Measurements from ENCODE around the gene IL36B. TPM values are rescaled to one million over a fixed set of nuclear protein-coding genes. Genes with fewer than 3 reads are reported as not detected.

The IL36B gene
- not detected in 2 replicates for total RNA-seq

DNA sequence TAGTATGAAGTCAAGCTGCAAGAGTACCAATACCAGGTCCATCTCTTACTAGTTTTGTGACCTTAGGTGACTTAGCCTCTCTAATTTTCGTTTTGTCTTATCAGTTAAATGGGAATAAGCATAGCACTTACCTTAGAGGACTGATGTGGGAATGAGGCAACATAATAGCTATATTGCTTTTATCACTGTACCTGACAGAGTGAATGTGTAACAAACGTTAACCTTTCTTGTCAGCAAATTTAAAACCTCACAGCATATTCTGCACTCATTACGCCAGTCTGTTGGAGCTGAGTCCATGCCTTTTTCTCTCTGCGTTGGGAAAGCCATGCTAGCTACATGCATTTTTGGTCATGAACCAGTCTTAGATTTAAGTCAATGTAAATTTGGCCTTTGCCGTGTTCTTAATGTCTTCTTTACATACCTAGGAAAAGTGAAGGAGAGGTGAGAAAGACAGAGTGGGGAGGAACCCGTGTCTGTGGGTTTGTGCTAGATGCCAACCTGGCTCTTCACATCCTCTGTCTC lies at the start of gene IL36B:
IL36B (minus strand) TSS at position 472 of the 522 bp plus-strand sequence.

DNA sequence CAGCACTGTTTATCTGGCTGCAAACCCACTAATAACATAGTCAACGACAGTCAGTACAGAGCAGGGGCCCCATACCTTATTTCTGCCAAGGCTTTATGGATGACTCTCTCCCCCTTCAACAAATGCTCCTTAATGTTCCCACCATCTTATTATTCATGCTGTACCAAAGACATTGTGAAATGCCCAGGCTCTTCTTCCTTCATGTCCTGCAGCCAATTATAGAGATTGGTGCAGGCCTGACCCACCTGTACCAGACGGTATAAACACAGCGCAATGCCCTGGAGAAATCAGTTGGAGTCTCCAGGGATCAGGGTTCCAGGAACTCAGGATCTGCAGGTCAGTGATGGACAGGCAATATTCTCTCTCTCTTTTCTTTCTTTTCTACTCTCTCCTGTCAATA lies 15.0 kb upstream of the IL36B start, which contains the start of gene IL1F10:
IL1F10 (plus strand) TSS at position 290 of the 400 bp plus-strand sequence. CDS start 4,769 bp downstream, outside the sequence.

DNA sequence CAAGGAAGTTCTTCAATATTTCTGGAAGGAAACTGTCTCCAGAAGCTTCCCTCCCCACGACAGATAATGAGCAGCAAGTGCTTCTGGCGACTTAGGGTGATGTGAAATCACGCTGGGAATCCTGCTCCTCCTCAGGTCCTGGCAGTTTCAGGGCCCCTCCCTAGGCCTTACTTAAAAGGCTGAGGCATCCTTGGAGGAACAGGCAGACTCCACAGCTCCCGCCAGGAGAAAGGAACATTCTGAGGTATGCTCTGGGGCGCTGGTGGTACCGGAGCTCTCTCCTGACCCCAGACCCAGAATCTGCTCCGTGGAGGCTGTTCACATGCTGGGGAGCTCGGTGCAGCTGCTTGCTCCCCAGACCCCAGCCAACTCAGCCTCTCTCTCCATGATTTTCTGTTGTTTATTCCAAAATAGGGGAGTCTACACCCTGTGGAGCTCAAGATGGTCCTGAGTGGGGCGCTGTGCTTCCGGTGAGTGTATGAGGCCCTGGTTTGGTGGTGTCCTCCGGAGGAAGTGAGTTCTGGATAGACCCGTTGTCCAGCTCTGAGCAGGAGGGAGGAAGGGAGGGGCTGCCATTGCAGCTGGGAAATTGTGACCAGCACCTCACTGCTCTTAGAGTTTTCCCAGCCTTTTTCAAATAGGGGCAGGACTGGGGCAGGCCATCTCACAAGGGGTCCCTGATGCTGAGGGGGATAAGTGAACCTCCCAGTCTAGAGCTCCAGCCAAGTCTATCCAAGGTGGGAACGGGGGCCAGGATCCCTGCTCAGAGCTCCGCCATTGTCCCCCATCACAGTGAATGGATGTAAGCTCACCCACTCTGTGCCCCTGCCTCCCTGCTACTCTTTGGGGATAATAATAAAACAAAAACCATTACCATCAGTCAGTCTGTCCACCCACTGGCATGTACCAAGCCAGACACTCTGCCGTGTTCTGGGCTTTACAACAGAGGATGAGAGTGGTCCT lies 6.6 kb upstream of the IL36B start, which contains the start of gene IL36RN:
IL36RN (plus strand) TSS at position 201 of the 963 bp plus-strand sequence; CDS start at position 442, 241 bp downstream.

DNA sequence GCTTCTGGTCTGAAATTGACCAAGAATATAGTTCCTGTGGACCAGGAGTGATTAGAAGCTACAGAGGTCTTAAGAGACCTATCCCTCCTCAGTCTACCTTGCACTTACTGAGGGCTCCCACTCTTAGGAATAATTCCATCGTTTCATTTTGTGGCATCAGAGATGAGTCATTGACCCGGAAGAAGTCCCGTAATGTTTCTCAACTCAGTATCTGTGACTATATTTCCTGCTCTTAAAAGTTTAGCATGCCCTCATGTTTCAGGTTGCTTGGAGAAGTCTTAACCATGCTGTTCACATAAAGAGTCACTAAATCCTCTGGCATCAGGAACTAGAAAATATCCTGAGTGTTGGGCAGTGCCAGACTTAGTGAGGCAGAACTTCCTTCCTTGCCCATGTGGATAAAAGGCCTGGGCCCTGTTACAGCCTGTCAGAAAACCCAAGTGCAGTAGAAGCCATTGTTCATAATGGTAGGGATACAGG lies 47.6 kb downstream of the IL36B start, which contains the start of gene IL36A:
IL36A (plus strand) TSS at position 430 of the 480 bp plus-strand sequence. CDS start 413 bp downstream, outside the sequence.

DNA sequence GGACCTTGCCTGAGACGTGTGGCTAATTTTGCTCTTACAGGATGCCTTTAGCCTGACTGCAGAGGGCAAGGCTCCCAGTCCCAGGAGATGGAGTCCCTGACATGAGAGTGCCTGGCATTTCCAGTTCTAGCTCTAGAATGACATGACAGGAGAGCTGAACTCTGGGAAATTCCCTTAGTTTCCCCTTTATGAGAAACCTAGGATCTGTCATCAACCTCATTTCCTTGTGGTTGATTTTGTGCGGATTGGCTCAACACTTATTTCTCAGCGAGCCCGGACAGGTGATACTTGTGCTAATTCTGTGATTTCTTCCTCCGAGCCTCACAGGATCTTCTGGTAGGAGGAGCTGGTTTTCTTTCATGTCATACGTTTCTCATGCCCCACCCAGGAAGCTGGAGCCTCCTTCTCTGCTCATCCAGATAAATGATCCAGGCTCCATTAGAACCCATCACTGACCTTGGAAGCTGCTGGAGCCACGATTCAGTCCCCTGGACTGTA lies 75.1 kb downstream of the IL36B start, which contains the start of gene IL36G:
IL36G (plus strand) TSS at position 448 of the 498 bp plus-strand sequence. CDS start 633 bp downstream, outside the sequence.

Other genes starting within 250 kb of the IL36B start
- gene IL1B, start 216.1 kb downstream of the IL36B start, total RNA-seq = 1.4 and 69.0 TPM in 2 replicates
- gene IL37, start 141.7 kb downstream of the IL36B start, total RNA-seq = not detected in 2 replicates
- not detected in 2 replicates for gene IL36G, start 74.9 kb downstream of the IL36B start, total RNA-seq
- gene IL36A, start 47.4 kb downstream of the IL36B start, total RNA-seq = not detected in 2 replicates
- not detected in 2 replicates for gene IL36RN, start 6.3 kb upstream of the IL36B start, total RNA-seq
- not detected in 2 replicates for gene IL1F10, start 15.1 kb upstream of the IL36B start, total RNA-seq
- 0.13 TPM in 1 of 2 replicates, not detected in the other for gene IL1RN, start 74.7 kb upstream of the IL36B start, total RNA-seq
- gene PSD4, start 121.1 kb upstream of the IL36B start, total RNA-seq = 8.3 and 14.8 TPM in 2 replicates
- 1.0 and 1.9 TPM in 2 replicates for gene PAX8, start 226.1 kb upstream of the IL36B start, total RNA-seq

All from epithelial cell of alveolus of lung (primary cell).